NCI-H2029 (cell line): ENCODE results near the gene NUP62.
"Not testable (repeated sequence)": the region's sequence is repeated elsewhere in the genome, so short reads cannot be mapped to it uniquely, and the experiment has no call there.

ENCODE experiments used
- DNase-seq: peaks from one replicate; lab custom pipeline; 2025; lab: John Stamatoyannopoulos, UW

Gene NUP62, protein sequence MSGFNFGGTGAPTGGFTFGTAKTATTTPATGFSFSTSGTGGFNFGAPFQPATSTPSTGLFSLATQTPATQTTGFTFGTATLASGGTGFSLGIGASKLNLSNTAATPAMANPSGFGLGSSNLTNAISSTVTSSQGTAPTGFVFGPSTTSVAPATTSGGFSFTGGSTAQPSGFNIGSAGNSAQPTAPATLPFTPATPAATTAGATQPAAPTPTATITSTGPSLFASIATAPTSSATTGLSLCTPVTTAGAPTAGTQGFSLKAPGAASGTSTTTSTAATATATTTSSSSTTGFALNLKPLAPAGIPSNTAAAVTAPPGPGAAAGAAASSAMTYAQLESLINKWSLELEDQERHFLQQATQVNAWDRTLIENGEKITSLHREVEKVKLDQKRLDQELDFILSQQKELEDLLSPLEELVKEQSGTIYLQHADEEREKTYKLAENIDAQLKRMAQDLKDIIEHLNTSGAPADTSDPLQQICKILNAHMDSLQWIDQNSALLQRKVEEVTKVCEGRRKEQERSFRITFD

GRCh38 chr19:49929121-49929610, at the start of gene NUP62, which contains the start of gene ATF5:
Gene NUP62, minus strand, starts transcription at chr19:49929504. Its CDS starts 19,697 bp downstream, at chr19:49909807.
Gene ATF5, plus strand, starts transcription at chr19:49929205. Its CDS starts 1,646 bp downstream, at chr19:49930851.
- peak; percentile 91 for DNase-seq

DNA sequence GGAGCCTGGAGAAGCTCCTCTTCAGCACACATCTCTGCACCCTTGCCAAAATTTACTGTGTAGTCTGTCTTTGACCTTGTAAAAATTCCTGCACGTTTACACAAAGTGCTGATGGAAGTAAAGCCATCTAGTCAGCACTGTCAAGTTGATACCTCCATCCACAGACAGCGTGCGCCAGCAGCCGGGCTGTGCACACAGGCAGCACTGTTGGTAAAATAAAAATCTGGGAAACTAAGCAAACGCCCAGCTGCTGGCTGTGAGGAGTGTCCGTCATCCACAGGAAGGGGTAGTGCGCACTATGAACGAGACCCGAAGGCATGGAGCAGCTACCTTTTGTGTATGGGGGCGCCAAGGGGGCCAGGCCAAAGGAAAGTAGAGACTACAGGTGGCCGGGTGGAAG, 49.0 kb upstream of the NUP62 start:
- DNase-seq, result no peak

DNA sequence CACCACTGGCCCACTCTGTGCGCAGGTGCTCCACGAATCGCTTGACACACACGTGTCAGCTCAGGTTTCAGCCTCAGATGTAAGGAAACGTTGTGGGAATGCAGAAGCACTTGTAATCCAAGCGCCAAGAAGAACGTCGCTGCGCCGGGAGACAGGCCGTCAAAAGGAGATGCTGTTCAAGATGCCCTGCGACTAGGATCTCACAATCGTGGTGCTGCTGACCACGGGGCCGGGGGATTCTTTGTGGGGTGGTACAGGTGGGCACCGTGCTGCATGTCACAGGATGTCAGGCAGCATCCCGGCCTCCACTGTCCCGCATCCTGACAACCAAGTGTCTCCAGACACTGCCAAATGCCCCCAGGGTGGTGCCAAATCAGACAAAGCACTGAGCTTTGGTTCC, 48.6 kb upstream of the NUP62 start:
- no peak for DNase-seq

- no peak for DNase-seq
These were observed 47.8 kb upstream of the NUP62 start for GRCh38 chr19:49977076-49977475.

- no peak for DNase-seq
These were observed 47.2 kb upstream of the NUP62 start for GRCh38 chr19:49976496-49976895.

DNA sequence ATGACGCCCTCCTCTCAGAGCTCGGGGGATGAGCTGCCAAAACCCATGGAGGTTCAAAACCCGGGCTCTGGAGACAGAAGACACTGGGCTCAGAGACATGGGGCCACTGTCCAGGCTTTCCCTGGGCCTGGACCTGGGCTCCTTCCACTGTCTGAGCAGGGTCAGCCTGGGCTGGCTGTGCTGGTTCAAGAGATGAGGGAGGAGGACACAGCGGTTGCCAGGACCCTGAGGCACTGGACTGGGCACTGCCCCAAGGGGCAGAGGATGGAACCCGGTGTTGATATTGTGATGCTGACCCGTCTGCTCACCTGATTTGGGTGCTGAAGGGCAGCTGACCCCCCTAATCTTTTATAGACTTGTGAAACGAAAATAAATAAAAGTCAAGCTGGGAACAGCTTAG, 45.7 kb upstream of the NUP62 start:
- DNase-seq, result no peak

- no peak for DNase-seq
These were observed 44.7 kb upstream of the NUP62 start for GRCh38 chr19:49973987-49974386.

GRCh38 chr19:49972841-49973240, 43.5 kb upstream of the NUP62 start:
- DNase-seq, result no peak

DNA sequence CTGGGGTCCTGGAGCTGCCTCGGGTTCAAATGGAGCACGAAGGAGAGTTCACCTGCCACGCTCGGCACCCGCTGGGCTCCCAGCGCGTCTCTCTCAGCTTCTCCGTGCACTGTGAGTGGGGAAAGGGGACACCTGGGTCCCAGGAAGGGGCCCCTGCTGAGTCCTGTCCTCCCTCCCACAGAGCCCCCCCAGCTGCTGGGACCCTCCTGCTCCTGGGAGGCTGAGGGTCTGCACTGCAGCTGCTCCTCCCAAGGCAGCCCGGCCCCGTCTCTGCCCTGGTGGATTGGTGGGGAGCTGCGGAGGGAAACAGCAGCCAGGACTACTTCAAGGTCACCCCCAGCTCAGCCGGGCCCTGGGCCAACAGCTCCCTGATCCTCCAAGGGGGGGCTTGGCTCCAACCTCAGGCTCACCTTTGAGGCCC, 42.7 kb upstream of the NUP62 start:
- no peak for DNase-seq

GRCh38 chr19:49969355-49969754, 40.1 kb upstream of the NUP62 start:
- not testable (repeated sequence) for DNase-seq

GRCh38 chr19:49968279-49968922, 39.1 kb upstream of the NUP62 start:
- no peak for DNase-seq

- DNase-seq, result not testable (repeated sequence)
These were observed 31.7 kb upstream of the NUP62 start, which contains the start of gene SIGLEC11 for GRCh38 chr19:49960980-49961379. Gene SIGLEC11, minus strand, starts transcription at chr19:49961172. Its CDS starts 91 bp downstream, at chr19:49961081.

DNA sequence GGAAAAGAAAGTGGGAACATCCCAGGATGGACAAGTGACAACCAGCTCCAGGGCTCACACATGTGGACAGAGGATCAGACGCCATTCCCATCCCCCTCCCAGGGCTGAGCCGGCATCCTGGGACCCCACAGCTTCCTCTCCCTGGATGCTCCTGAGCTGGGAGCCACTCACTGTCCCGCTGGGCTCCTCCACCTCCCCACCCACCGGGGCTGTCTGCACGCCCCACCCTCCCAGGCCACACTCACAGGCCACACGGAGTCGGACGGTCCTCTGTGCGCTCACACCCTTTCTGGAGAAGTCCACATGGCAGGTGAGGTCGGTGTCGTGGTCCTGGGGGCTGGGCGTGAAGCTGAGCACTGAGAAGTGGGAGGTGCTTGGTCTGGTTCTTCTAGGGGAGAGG, 30.6 kb upstream of the NUP62 start:
- not testable (repeated sequence) for DNase-seq

- not testable (repeated sequence) for DNase-seq
These were observed 29.3 kb upstream of the NUP62 start for GRCh38 chr19:49958596-49958995.

DNA sequence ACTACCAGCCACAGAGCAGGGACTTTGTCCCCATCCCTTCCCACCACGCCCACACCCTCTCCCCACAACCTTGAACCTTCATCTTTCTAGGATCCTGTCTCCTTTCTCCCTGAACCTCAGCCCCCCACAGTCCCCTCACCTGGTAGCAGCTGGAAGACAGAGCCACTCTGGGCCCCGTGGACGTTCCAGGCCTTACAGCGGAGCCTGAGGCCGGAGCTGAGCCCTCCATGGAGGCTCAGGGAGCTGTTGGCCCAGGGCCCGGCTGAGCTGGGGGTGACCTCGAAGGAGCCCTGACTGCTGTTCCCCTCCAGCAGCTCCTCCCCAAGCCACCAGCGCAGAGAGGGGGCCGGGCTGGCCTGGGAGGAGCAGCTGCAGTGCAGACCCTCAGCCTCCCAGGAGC, 28.8 kb upstream of the NUP62 start:
- DNase-seq, result not testable (repeated sequence)

DNA sequence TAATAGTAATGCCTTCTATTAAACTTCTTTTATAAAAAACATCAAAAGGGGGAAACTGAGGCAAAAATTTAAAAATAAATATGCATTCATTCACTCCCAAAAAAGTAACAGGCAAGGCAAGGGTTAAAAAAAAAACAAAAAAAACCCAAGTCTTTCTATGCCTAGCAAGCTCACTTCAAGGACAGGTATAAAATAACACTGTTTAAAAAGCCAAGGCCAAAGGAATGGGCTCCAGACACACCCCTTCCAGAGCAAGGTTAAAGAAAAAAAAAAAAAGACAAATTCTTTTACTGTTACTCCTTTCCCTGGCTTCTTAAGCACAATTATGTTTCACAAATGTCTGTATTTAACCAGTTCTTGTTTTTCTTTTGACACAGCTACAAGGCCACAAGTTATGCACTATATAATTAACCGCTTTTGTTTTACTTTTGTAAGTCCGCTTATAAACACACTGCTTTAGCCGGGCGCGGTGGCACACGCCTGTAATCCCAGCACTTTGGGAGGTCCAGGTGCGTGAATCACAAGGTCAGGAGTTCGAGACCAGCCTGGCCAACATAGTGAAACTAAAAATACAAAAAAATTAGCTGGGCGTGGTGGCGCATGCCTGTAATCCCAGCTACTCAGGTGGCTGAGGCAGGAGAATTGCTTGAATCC, 28.1 kb upstream of the NUP62 start:
- DNase-seq, result no peak

DNA sequence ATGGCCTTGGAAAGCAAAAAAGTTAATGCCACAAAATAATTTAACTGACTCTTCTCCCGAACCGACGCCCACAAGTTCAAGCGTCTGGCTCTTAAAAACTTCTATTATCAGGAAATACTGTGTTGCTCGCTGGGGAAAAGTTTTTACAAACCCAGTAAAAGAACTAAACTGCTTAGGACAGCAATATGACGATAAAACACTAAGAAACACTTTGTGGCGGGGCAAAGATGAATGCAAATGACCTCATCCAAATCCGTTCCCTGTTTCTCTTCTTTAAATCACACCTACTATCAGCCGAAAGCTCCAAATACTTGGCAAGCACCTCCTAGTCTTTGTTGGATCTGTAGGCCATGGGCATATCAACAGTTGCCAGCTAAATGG, 26.8 kb upstream of the NUP62 start:
- no peak for DNase-seq

GRCh38 chr19:49954933-49955332, 25.6 kb upstream of the NUP62 start:
- no peak for DNase-seq

- DNase-seq, result no peak
These were observed 25.0 kb upstream of the NUP62 start for GRCh38 chr19:49954092-49954829.

DNA sequence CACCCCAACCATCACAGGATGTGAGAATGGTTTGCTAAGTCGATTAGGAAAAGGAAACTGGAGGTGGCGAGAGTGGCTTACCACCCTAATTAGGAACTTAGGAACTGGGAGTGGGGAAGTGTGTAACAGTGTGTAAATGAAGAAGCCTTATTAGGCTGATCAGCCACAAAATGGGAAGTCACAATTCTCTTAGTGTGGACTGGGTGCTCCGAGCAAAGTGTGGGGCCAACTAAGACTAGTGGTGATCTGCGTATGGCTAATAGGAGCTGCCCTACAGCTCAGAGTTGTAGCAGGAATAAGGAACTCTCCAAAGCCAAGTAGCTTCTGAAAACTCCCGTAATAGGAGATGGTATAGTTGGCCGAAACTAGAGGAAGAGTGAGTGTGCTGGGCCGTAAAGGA, 24.1 kb upstream of the NUP62 start:
- DNase-seq, result no peak

DNA sequence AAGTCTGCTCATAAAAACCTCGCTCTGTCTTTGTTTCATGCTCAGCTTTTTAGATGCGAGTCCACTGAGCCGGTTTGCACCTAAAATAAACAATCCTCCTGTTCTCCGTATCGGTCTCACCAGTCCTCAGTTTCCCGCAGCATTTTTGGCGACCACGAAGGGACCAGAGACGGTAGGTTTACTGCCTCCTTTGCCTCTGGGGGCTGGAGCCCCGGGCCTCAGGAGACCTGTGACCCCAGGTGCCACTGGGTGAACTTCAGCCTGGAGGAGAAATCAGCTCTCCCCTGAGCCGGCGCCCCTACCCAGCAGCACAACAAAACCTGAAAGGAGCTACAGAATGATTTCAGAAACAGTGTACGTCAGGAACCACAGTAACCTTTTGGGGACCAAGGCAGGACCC, 23.6 kb upstream of the NUP62 start:
- no peak for DNase-seq

DNA sequence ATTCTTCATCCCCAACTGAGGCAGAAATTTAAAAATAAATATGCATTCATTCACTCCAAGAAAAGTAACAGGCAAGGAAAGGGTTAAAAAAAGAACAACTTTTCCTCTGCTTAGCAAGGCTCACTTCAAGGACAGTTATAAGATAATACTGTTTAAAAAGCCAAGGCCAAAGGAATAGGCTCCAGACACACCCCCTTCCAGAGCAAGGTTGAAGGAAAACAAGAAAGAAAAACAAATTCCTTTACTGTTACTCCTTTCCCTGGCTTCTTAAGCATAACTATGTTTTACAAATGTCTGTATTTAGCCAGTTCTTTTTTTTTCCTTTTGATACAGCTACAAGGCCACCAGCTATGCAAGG, 23.2 kb upstream of the NUP62 start:
- DNase-seq, result no peak
